HEK293 (cell line): ENCODE data around the gene LGALS3BP.

ENCODE experiments used
- CTCF ChIA-PET: fragments of 350-600 bp; formaldehyde crosslinking; extraction: SDS; loops from one replicate; lab custom pipeline; 2021; ENCODE audit warnings: antibody characterized with exemption; lab: Yijun Ruan, JAX
- POLR2A ChIA-PET: fragments of 300-600 bp; formaldehyde crosslinking; extraction: SDS; loops from one replicate; lab custom pipeline; 2020; ENCODE audit warnings: antibody characterized with exemption, inconsistent platforms; lab: Yijun Ruan, JAX
- H3K27ac ChIP-seq: fragments of 200-500 bp; sonication (Bioruptor generic); 2 replicates; pipeline ENCODE4 v1.5.1; 2014; ENCODE audit warnings: low read depth, low read length, control low read depth, inconsistent platforms; ENCODE audit errors: extremely low read depth
- H3K36me3 ChIP-seq, 2 experiments: fragments of 200-500 bp in 1 of 2; sonication (Bioruptor generic) in 1 of 2; 1 replicate in 1 of 2; 2 replicates in 1 of 2; pipeline ENCODE4 v1.5.1; 2014 to 2017; ENCODE audit warnings: inconsistent platforms in 2 of 2, low read length in 2 of 2; ENCODE audit not compliant: control insufficient read depth in 2 of 2, insufficient read depth in 1 of 2
- H3K4me1 ChIP-seq: fragments of 200-500 bp; sonication (Bioruptor generic); 2 replicates; pipeline ENCODE4 v1.5.1; 2014; ENCODE audit warnings: mild to moderate bottlenecking, low read length, inconsistent platforms; ENCODE audit not compliant: control insufficient read depth, insufficient read depth
- H3K4me3 ChIP-seq: 2 replicates; pipeline ENCODE4 v1.5.1; 2011; ENCODE audit warnings: low read depth, mild to moderate bottlenecking, control low read depth, low read length, moderate library complexity
- H3K9me3 ChIP-seq: fragments of 200-500 bp; sonication (Bioruptor generic); 2 replicates; pipeline ENCODE4 v1.5.1; 2014; ENCODE audit warnings: low read depth, low read length, inconsistent platforms; ENCODE audit not compliant: control insufficient read depth, insufficient read depth
- EGR2 ChIP-seq: fragments of 450-650 bp; formaldehyde crosslinking; IDR thresholded peaks from 2 replicates; pipeline ENCODE4 v1.5.1; 2016; ENCODE audit warnings: low read depth, missing biosample characterization, missing genetic modification characterization
- GFI1B ChIP-seq: fragments of 450-650 bp; formaldehyde crosslinking; IDR thresholded peaks from 2 replicates; pipeline ENCODE4 v1.5.1; 2016; ENCODE audit warnings: missing biosample characterization, missing genetic modification characterization
- REPIN1 ChIP-seq: fragments of 450-650 bp; formaldehyde crosslinking; IDR thresholded peaks from 2 replicates; pipeline ENCODE4 v1.5.1; 2017; ENCODE audit warnings: missing biosample characterization, missing genetic modification characterization, low read depth
- SETDB1 ChIP-seq: IDR thresholded peaks from one replicate; pipeline ENCODE4 v1.6.1; 2017; ENCODE audit warnings: mild to moderate bottlenecking, low read length, moderate library complexity, mixed read lengths; ENCODE audit not compliant: insufficient read length
- SP7 ChIP-seq: fragments of 450-650 bp; formaldehyde crosslinking; IDR thresholded peaks from 2 replicates; pipeline ENCODE4 v1.5.1; 2016; ENCODE audit warnings: missing biosample characterization, missing genetic modification characterization
- TRIM28 ChIP-seq: IDR thresholded peaks from 2 replicates; pipeline ENCODE4 v1.6.1; 2011; ENCODE audit warnings: low read length, control low read depth, borderline replicate concordance
- TSHZ1 ChIP-seq: fragments of 450-650 bp; formaldehyde crosslinking; IDR thresholded peaks from 2 replicates; pipeline ENCODE4 v1.5.1; 2016; ENCODE audit warnings: missing biosample characterization, missing genetic modification characterization, borderline replicate concordance
- YY1 ChIP-seq: fragments of 450-650 bp; formaldehyde crosslinking; IDR thresholded peaks from 2 replicates; pipeline ENCODE4 v1.5.1; 2018; ENCODE audit warnings: missing biosample characterization, missing genetic modification characterization
- ZBTB20 ChIP-seq: fragments of 450-650 bp; formaldehyde crosslinking; IDR thresholded peaks from 2 replicates; pipeline ENCODE4 v1.5.1; 2016; ENCODE audit warnings: missing biosample characterization, missing genetic modification characterization
- ZBTB21 ChIP-seq: fragments of 450-650 bp; formaldehyde crosslinking; IDR thresholded peaks from 2 replicates; pipeline ENCODE4 v1.5.1; 2017; ENCODE audit warnings: missing biosample characterization, missing genetic modification characterization
- ZBTB7A ChIP-seq: fragments of 450-650 bp; formaldehyde crosslinking; IDR thresholded peaks from 2 replicates; pipeline ENCODE4 v1.5.1; 2016; ENCODE audit warnings: low read depth, missing biosample characterization, missing genetic modification characterization
- ZFP69B ChIP-seq: fragments of 450-650 bp; formaldehyde crosslinking; IDR thresholded peaks from 2 replicates; pipeline ENCODE4 v1.5.1; 2016; ENCODE audit warnings: missing biosample characterization, missing genetic modification characterization
- ZIC2 ChIP-seq: fragments of 450-650 bp; formaldehyde crosslinking; IDR thresholded peaks from 2 replicates; pipeline ENCODE4 v1.5.1; 2016; ENCODE audit warnings: missing biosample characterization, missing genetic modification characterization
- ZNF112 ChIP-seq: fragments of 450-650 bp; formaldehyde crosslinking; IDR thresholded peaks from 2 replicates; pipeline ENCODE4 v1.5.0; 2017; ENCODE audit warnings: missing biosample characterization, missing genetic modification characterization
- ZNF114 ChIP-seq: fragments of 450-650 bp; formaldehyde crosslinking; IDR thresholded peaks from 2 replicates; pipeline ENCODE4 v1.5.0; 2017; ENCODE audit warnings: missing biosample characterization, missing genetic modification characterization
- ZNF214 ChIP-seq: fragments of 450-650 bp; formaldehyde crosslinking; IDR thresholded peaks from 2 replicates; pipeline ENCODE4 v1.5.1; 2017; ENCODE audit warnings: missing biosample characterization, mild to moderate bottlenecking, missing genetic modification characterization, borderline replicate concordance
- ZNF223 ChIP-seq: fragments of 450-650 bp; formaldehyde crosslinking; IDR thresholded peaks from 2 replicates; pipeline ENCODE4 v1.5.1; 2016; ENCODE audit warnings: missing biosample characterization, missing genetic modification characterization
- ZNF404 ChIP-seq: fragments of 450-650 bp; formaldehyde crosslinking; IDR thresholded peaks from 2 replicates; pipeline ENCODE4 v1.5.1; 2017; ENCODE audit warnings: missing biosample characterization, missing genetic modification characterization
- ZNF416 ChIP-seq: fragments of 450-650 bp; formaldehyde crosslinking; IDR thresholded peaks from 2 replicates; pipeline ENCODE4 v1.5.1; 2016; ENCODE audit warnings: missing biosample characterization, missing genetic modification characterization
- ZNF510 ChIP-seq: fragments of 450-650 bp; formaldehyde crosslinking; IDR thresholded peaks from 2 replicates; pipeline ENCODE4 v1.5.1; 2018; ENCODE audit warnings: mild to moderate bottlenecking, missing genetic modification characterization, missing biosample characterization; ENCODE audit not compliant: insufficient replicate concordance
- ZNF529 ChIP-seq: fragments of 450-650 bp; formaldehyde crosslinking; IDR thresholded peaks from 2 replicates; pipeline ENCODE4 v1.5.1; 2017; ENCODE audit warnings: missing genetic modification characterization, missing biosample characterization; ENCODE audit not compliant: insufficient replicate concordance
- ZNF585B ChIP-seq: fragments of 450-650 bp; formaldehyde crosslinking; IDR thresholded peaks from 2 replicates; pipeline ENCODE4 v1.5.1; 2016; ENCODE audit warnings: missing biosample characterization, missing genetic modification characterization
- ZNF596 ChIP-seq: fragments of 450-650 bp; IDR thresholded peaks from 2 replicates; pipeline ENCODE4 v1.5.0; 2018; ENCODE audit warnings: missing biosample characterization, mild to moderate bottlenecking, missing genetic modification characterization, moderate library complexity
- ZNF747 ChIP-seq: fragments of 450-650 bp; formaldehyde crosslinking; IDR thresholded peaks from 2 replicates; pipeline ENCODE4 v1.5.1; 2016; ENCODE audit warnings: missing biosample characterization, missing genetic modification characterization
- ZNF791 ChIP-seq: fragments of 450-650 bp; formaldehyde crosslinking; IDR thresholded peaks from 2 replicates; pipeline ENCODE4 v1.5.1; 2016; ENCODE audit warnings: missing biosample characterization, missing genetic modification characterization
- TF ChIP-seq, protein P1 (sequence below): fragments of 450-650 bp; formaldehyde crosslinking; IDR thresholded peaks from 2 replicates; pipeline ENCODE4 v1.5.1; 2017; ENCODE audit warnings: missing biosample characterization, missing genetic modification characterization

LGALS3BP gene

DNA sequence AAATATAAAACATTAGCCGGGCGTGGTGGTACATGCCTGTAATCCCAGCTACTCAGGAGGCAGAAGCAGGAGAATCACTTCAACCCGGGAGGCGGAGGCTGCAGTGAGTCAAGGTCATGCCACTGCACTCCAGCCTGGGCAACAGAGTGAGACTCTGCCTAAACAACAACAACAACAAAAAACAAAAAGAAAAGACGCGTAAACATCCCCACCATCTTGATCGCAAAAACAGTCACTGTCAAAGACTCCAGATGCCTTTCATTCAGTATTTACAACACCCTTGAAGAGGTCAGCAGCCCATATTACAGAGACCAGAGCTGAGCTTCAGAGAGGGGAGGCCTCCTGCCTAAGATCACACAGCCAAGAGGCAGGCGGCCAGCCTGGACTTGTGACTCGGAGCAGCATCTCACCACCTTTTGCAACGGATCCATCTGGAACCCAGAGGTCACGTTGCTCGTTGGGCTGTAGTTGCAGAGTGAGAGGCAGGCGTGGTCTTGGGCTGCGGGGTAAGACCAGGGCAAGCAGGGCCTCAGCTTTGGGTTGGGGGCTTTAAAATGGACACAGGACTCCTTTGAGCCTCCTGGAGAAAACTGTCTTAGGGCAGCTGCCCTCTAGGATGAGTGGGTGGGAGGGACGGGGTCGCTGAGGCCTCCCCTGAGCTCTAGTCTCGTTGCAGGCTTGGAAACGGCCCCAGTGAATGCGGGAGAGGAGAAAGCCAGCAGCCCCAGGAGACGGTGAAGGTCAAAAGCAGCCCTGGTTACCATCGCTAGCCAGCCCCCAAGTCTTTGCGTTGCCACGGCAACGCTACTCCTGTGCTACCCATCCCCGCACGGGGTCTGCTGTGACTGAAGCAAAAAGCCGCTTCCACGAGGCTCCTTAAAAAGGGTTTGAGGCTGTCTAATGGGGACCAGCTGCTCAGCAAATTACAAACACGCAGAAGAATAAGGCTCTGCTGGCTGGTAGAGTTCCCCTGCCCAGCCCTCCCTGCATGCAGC lies 26.1 kb downstream of the LGALS3BP start (continued):
- TF ChIP-seq ZNF223 (tag by site-specific recombination) (no peak), EGR2 (no peak), ZBTB20 (tag by site-specific recombination) (no peak), TSHZ1 (tag by site-specific recombination) (no peak), ZNF214 (tag by site-specific recombination) (no peak), ZNF596 (tag by site-specific recombination) (no peak), REPIN1 (tag by site-specific recombination) (no peak)
- TF ChIP-seq, all 188 proteins: peak for 0

GRCh38 chr17:78952706-78953105 lies 27.0 kb downstream of the LGALS3BP start:
- CTCF ChIA-PET: interaction anchor here (0.6 to 1.7 kb wide), 4 partner anchors 15 to 69 kb away, joined by 4 to 6 read pairs (median 4); no protein-coding TSS in a partner anchor
- H3K36me3 ChIP-seq: no peaks in the 10 kb centered on the region
- POLR2A ChIA-PET: interaction anchor here (0.9 kb wide), 1 partner anchor 18 kb away, joined by 3 read pairs; no protein-coding TSS in a partner anchor
- H3K4me3 ChIP-seq: no peak overlapping the region
- H3K27ac ChIP-seq: no peak overlapping the region
- TF ChIP-seq ZNF529 (tag by site-specific recombination) (no peak), ZNF747 (tag by site-specific recombination) (no peak), SETDB1 (no peak), ZNF791 (tag by site-specific recombination) (no peak), ZNF404 (tag by site-specific recombination) (no peak), YY1 (tag by site-specific recombination) (no peak), ZNF114 (tag by site-specific recombination) (no peak), SP7 (tag by site-specific recombination) (no peak), ZIC2 (tag by site-specific recombination) (no peak), ZFP69B (no peak), ZNF585B (no peak), ZNF416 (tag by site-specific recombination) (no peak), ZBTB7A (tag by site-specific recombination) (no peak), TRIM28 (no peak), GFI1B (tag by site-specific recombination) (no peak), ZNF510 (tag by site-specific recombination) (no peak), ZBTB21 (tag by site-specific recombination) (no peak), ZNF112 (tag by site-specific recombination) (no peak)
- TF ChIP-seq, protein P1, sequence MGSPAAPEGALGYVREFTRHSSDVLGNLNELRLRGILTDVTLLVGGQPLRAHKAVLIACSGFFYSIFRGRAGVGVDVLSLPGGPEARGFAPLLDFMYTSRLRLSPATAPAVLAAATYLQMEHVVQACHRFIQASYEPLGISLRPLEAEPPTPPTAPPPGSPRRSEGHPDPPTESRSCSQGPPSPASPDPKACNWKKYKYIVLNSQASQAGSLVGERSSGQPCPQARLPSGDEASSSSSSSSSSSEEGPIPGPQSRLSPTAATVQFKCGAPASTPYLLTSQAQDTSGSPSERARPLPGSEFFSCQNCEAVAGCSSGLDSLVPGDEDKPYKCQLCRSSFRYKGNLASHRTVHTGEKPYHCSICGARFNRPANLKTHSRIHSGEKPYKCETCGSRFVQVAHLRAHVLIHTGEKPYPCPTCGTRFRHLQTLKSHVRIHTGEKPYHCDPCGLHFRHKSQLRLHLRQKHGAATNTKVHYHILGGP: no peak
- TF ChIP-seq, all 188 proteins: peak for 0
- H3K9me3 ChIP-seq: no peaks in the 10 kb centered on the region; the same call in 1 of the 2 replicates
- no peaks in the 10 kb centered on the region; the same call in 1 of the 2 replicates for H3K4me1 ChIP-seq
